H1 (cell line): ENCODE measurements around the gene GNAQ. TPM values are rescaled to one million over a fixed set of nuclear protein-coding genes. Genes with fewer than 3 reads are reported as not detected.

ENCODE experiments used
- CTCF ChIA-PET: fragments of 300-600 bp; sonication (Branson Sonifier 250); formaldehyde crosslinking; loops from one replicate; lab custom pipeline; 2021; ENCODE audit not compliant: partially characterized antibody; lab: Charles Lee
- POLR2A ChIA-PET: fragments of 300-600 bp; sonication (Branson Sonifier 250); formaldehyde crosslinking; loops from one replicate; lab custom pipeline; 2021; ENCODE audit warnings: inconsistent platforms; ENCODE audit not compliant: partially characterized antibody; lab: Charles Lee
- DNase-seq, 2 experiments: peaks; one replicate each; pipeline versions ENCODE4 v3.0.0 to v3.0.0-alpha.2; 2010 to 2022; ENCODE audit warnings: low spot score in 2 of 2, low read depth in 1 of 2, mixed read lengths in 1 of 2
- FAIRE-seq: peaks from 2 replicates; lab custom pipeline; 2011; peaks lifted over from hg19 to GRCh38; lab: Jason Lieb, UNC
- H2AFZ ChIP-seq: 2 replicates; pipeline ENCODE4 v1.8.1; 2012; ENCODE audit warnings: low read length, inconsistent platforms
- H2AK5ac ChIP-seq: 2 replicates; pipeline ENCODE4 v1.6.1; 2013; ENCODE audit warnings: low read depth, low read length
- H2BK120ac ChIP-seq: replicated peaks from 2 replicates; pipeline ENCODE3; 2013; ENCODE audit warnings: low read depth, low read length, inconsistent platforms
- H2BK12ac ChIP-seq: 2 replicates; pipeline ENCODE4 v1.6.1; 2013; ENCODE audit warnings: low read depth, low read length
- H2BK15ac ChIP-seq: 2 replicates; pipeline ENCODE4 v1.6.1; 2013; ENCODE audit warnings: low read length
- H2BK20ac ChIP-seq: 2 replicates; pipeline ENCODE4 v1.6.1; 2013; ENCODE audit warnings: low read length
- H2BK5ac ChIP-seq: 2 replicates; pipeline ENCODE4 v1.6.1; 2013; ENCODE audit warnings: low read depth, low read length
- H3K14ac ChIP-seq: 2 replicates; pipeline ENCODE4 v1.6.1; 2013; ENCODE audit warnings: inconsistent platforms; ENCODE audit not compliant: insufficient read length
- H3K18ac ChIP-seq: 2 replicates; pipeline ENCODE4 v1.6.1; 2013; ENCODE audit warnings: low read length; ENCODE audit errors: extremely low read depth
- H3K23ac ChIP-seq: 2 replicates; pipeline ENCODE4 v1.6.1; 2013; ENCODE audit warnings: inconsistent platforms; ENCODE audit not compliant: insufficient read length
- H3K23me2 ChIP-seq: 2 replicates; pipeline ENCODE4 v1.6.1; 2013; ENCODE audit warnings: low read depth, low read length
- H3K27ac ChIP-seq: 2 replicates; pipeline ENCODE4 v1.6.1; 2011; ENCODE audit warnings: low read depth, low read length, inconsistent platforms
- H3K27me3 ChIP-seq, 4 experiments: replicated peaks in 1 of 4; 1 replicate in 1 of 4; 2 replicates in 3 of 4; pipeline versions ENCODE4 v1.6.1 to v1.8.1; 2011 to 2013; ENCODE audit warnings: low read length in 3 of 4, mild to moderate bottlenecking in 3 of 4, inconsistent platforms in 2 of 4, mixed read lengths in 2 of 4, moderate library complexity in 1 of 4; ENCODE audit not compliant: control insufficient read depth in 3 of 4, insufficient read depth in 3 of 4; ENCODE audit errors: extremely low read depth in 1 of 4
- H3K36me3 ChIP-seq, 4 experiments: 2 replicates each; pipeline versions ENCODE4 v1.6.1 to v1.8.1; 2011 to 2013; ENCODE audit warnings: mild to moderate bottlenecking in 4 of 4, low read length in 3 of 4, moderate library complexity in 2 of 4, control low read depth in 1 of 4, inconsistent platforms in 1 of 4; ENCODE audit not compliant: insufficient read depth in 4 of 4, control insufficient read depth in 2 of 4
- H3K4ac ChIP-seq: replicated peaks from 2 replicates; pipeline ENCODE3; 2013; ENCODE audit warnings: low read length, low read depth, mixed read lengths, inconsistent platforms; ENCODE audit not compliant: insufficient read length
- H3K4me1 ChIP-seq, 4 experiments: replicated peaks in 1 of 4; 1 replicate in 1 of 4; 2 replicates in 3 of 4; pipeline versions ENCODE4 v1.6.1 to v1.8.1; 2011 to 2013; ENCODE audit warnings: low read length in 3 of 4, inconsistent platforms in 2 of 4, mixed read lengths in 1 of 4; ENCODE audit not compliant: insufficient read depth in 4 of 4, control insufficient read depth in 3 of 4
- H3K4me2 ChIP-seq, 2 experiments: 2 replicates each; pipeline versions ENCODE4 v1.6.1 to v1.8.1; 2011 to 2013; ENCODE audit warnings: low read depth in 2 of 2, low read length in 2 of 2, control low read depth in 1 of 2, inconsistent platforms in 1 of 2, mild to moderate bottlenecking in 1 of 2; ENCODE audit not compliant: insufficient read depth in 1 of 2
- H3K4me3 ChIP-seq, 4 experiments: fragments of 200-600, 300-600 bp in 1 of 4; sonication (generic), shearing (Covaris generic), sonication (Bioruptor Twin) in 1 of 4; 2 replicates each; pipeline versions ENCODE4 v1.5.1 to v1.8.1; 2011 to 2016; ENCODE audit warnings: low read length in 4 of 4, low read depth in 3 of 4, control low read depth in 2 of 4, inconsistent platforms in 2 of 4, mild to moderate bottlenecking in 2 of 4, mixed read lengths in 1 of 4, moderate library complexity in 1 of 4; ENCODE audit not compliant: insufficient read depth in 2 of 4; ENCODE audit errors: extremely low read depth in 1 of 4
- H3K56ac ChIP-seq: replicated peaks from 2 replicates; pipeline ENCODE3; 2013; ENCODE audit warnings: low read depth, mild to moderate bottlenecking, mixed read lengths, low read length, inconsistent platforms; ENCODE audit not compliant: insufficient read length
- H3K79me1 ChIP-seq: 2 replicates; pipeline ENCODE4 v1.6.1; 2013; ENCODE audit warnings: low read depth, low read length, control low read depth
- H3K79me2 ChIP-seq, 2 experiments: 2 replicates each; pipeline versions ENCODE4 v1.6.1 to v1.8.1; 2012 to 2013; ENCODE audit warnings: low read length in 2 of 2, mild to moderate bottlenecking in 2 of 2, inconsistent platforms in 1 of 2; ENCODE audit not compliant: insufficient read depth in 2 of 2, control insufficient read depth in 1 of 2
- H3K9ac ChIP-seq, 4 experiments: replicated peaks in 1 of 4; 1 replicate in 1 of 4; 2 replicates in 3 of 4; pipeline versions ENCODE4 v1.6.1 to v1.8.1; 2011 to 2013; ENCODE audit warnings: low read depth in 3 of 4, low read length in 3 of 4, control low read depth in 2 of 4, mild to moderate bottlenecking in 2 of 4, moderate library complexity in 2 of 4, inconsistent platforms in 1 of 4; ENCODE audit errors: extremely low read depth in 1 of 4
- H3K9me3 ChIP-seq, 2 experiments: 2 replicates each; pipeline versions ENCODE4 v1.6.1 to v1.8.1; 2012 to 2013; ENCODE audit warnings: mild to moderate bottlenecking in 2 of 2, moderate library complexity in 2 of 2, control low read depth in 1 of 2, inconsistent platforms in 1 of 2, low read depth in 1 of 2, low read length in 1 of 2, mixed read lengths in 1 of 2; ENCODE audit not compliant: insufficient read depth in 2 of 2
- H4K20me1 ChIP-seq, 2 experiments: replicated peaks in 1 of 2; 2 replicates each; pipeline versions ENCODE3 to v1.8.1; 2011 to 2013; ENCODE audit warnings: inconsistent platforms in 2 of 2, low read length in 2 of 2, mild to moderate bottlenecking in 1 of 2; ENCODE audit not compliant: insufficient read depth in 2 of 2, control insufficient read depth in 1 of 2
- H4K5ac ChIP-seq: 2 replicates; pipeline ENCODE4 v1.6.1; 2013; ENCODE audit warnings: low read length, low read depth, mixed read lengths, inconsistent platforms; ENCODE audit not compliant: insufficient read length
- H4K8ac ChIP-seq: 2 replicates; pipeline ENCODE4 v1.8.0; 2013; ENCODE audit warnings: mild to moderate bottlenecking, moderate library complexity, low read length, inconsistent platforms; ENCODE audit not compliant: insufficient read depth; ENCODE audit errors: extremely low read depth
- H4K91ac ChIP-seq: replicated peaks from 2 replicates; pipeline ENCODE3; 2013; ENCODE audit warnings: low read length, mixed read lengths, inconsistent platforms; ENCODE audit not compliant: insufficient read length
- CBX8 ChIP-seq: fragments of 300-800, 300-1000 bp; sonication (generic); IDR thresholded peaks from 2 replicates; pipeline ENCODE4 v1.7.1; 2016; ENCODE audit warnings: low read depth, low read length, borderline replicate concordance
- EZH2 ChIP-seq: fragments of 200-600 bp; sonication (generic); IDR thresholded peaks from 2 replicates; pipeline ENCODE4 v1.7.1; 2012; ENCODE audit warnings: low read depth, mild to moderate bottlenecking, moderate library complexity, low read length, inconsistent platforms; ENCODE audit not compliant: severe bottlenecking
- PHF8 ChIP-seq: fragments of 200-600 bp; sonication (generic); conservative IDR thresholded peaks from 2 replicates; pipeline ENCODE4 v1.7.1; 2012; ENCODE audit warnings: low read depth, mild to moderate bottlenecking, inconsistent platforms, low read length, moderate library complexity
- WGBS, 2 experiments: shearing (Covaris generic) in 1 of 2; methylation state at CpG; one replicate each; pipeline versions ENCODE4 v1.1.6 to v1.1.7; 2013 to 2015; ENCODE audit warnings: low lambda C conversion rate in 2 of 2, mixed read lengths in 2 of 2, inconsistent platforms in 1 of 2, low coverage in 1 of 2, missing lambda C conversion rate in 1 of 2; ENCODE audit not compliant: insufficient replicate concordance in 2 of 2, insufficient coverage in 1 of 2, insufficient read length in 1 of 2; ENCODE audit errors: extremely low coverage in 1 of 2, missing lambda C conversion rate in 1 of 2; 5-methylcytosine and 5-hydroxymethylcytosine counted together
- polyA plus RNA-seq, 7 experiments: library from polyadenylated mRNA; depleted of rRNA in 3 of 7; stranded (reverse) in 5 of 7; unstranded in 2 of 7; fragments of >200 nt in 5 of 7; fragments of 200-250 nt in 2 of 7; gene quantifications; 1 replicate in 5 of 7; 2 replicates in 1 of 7; 4 replicates in 1 of 7; pipeline versions ENCODE4 v1.2.1 to v1.2.3, GENCODE V29; 2011 to 2013; ENCODE audit warnings: missing spikeins in 2 of 7, mixed read lengths in 2 of 7
- total RNA-seq: library from RNA; stranded (reverse); fragmentation: NEBNext Ultra II Directional; extraction: Animal tissue kit (Norgen Biotek cat#: 25700); gene quantifications from 2 replicates; pipeline ENCODE4 v1.2.1, GENCODE V29; 2021

Gene GNAQ
- total and polyA plus RNA-seq, 2 of the 8 experiments (the other 6 are each of a cell fraction or from before 2014, with no cell fraction given), result 22.8 to 63.8 TPM

- no peak overlapping the region for H3K23ac ChIP-seq
- no peak overlapping the region for H3K9ac ChIP-seq
- DNase-seq (no peak), FAIRE-seq (no peak)
- H2BK20ac ChIP-seq, result no peak overlapping the region
- H3K79me1 ChIP-seq, result no peaks in the 10 kb centered on the region; the same call in 1 of the 2 replicates
- no peak overlapping the region for H4K8ac ChIP-seq
- H4K5ac ChIP-seq, result no peak overlapping the region
- no peak overlapping the region for H3K27ac ChIP-seq
- H3K4me3 ChIP-seq, result no peak overlapping the region
- H3K14ac ChIP-seq, result no peak overlapping the region
- POLR2A ChIA-PET, result no interaction called here
- peaks cover 0 to 9% of the 10 kb centered on the region in 2 experiments; a peak in 1 of 4 replicates for H3K79me2 ChIP-seq
- H2BK120ac ChIP-seq, result no peak overlapping the region
- no peak overlapping the region for H3K4me2 ChIP-seq
- H2AK5ac ChIP-seq, result no peak overlapping the region
- no peaks in the 10 kb centered on the region for H3K27me3 ChIP-seq
- no peak overlapping the region for H2BK15ac ChIP-seq
- peaks cover 0 to 2% (median 0%) of the 10 kb centered on the region in 4 experiments; a peak in 1 of 7 replicates for H3K4me1 ChIP-seq
- no peaks in the 10 kb centered on the region for H4K20me1 ChIP-seq
- no peak overlapping the region for H2BK12ac ChIP-seq
- no peak overlapping the region for H3K4ac ChIP-seq
- no peak overlapping the region for H3K18ac ChIP-seq
- H4K91ac ChIP-seq, result no peak overlapping the region
- H2AFZ ChIP-seq, result no peak overlapping the region
- no peaks in the 10 kb centered on the region for H3K23me2 ChIP-seq
- H2BK5ac ChIP-seq, result no peak overlapping the region
- H3K56ac ChIP-seq, result no peak overlapping the region
- 100% methylated on average over 3 of the region's 3 CpGs; no CpG with 5 or more reads in 1 of the 2 experiments for WGBS, 2 experiments
- no peaks in the 10 kb centered on the region for H3K36me3 ChIP-seq
- CTCF ChIA-PET, result no interaction called here
- H3K9me3 ChIP-seq, result no peaks in the 10 kb centered on the region
- no peak for TF ChIP-seq EZH2
- TF ChIP-seq PHF8, result no peak
- TF ChIP-seq CBX8, result no peak
Observed at GRCh38 chr9:77901018-77901417, 130.6 kb downstream of the GNAQ start.
